HepG2 (cell line): ENCODE measurements around the gene NELL2. TPM values are rescaled to one million over a fixed set of nuclear protein-coding genes. Genes with fewer than 3 reads are reported as not detected.

Experiments used
- ATAC-seq: fragments of 200-7000 bp; cut with Tn5 transposase; 3 replicates; pipeline ENCODE4 v1.9.1; 2020; ENCODE audit warnings: mild to moderate bottlenecking, moderate library complexity
- BruUV-seq: library from RNA; stranded (reverse); fragments of 400-500 nt; replicated peaks from 2 replicates; lab custom pipeline; 2021; lab: Mats Ljungman, UMichigan
- CTCF ChIA-PET: fragments of 300-600 bp; formaldehyde crosslinking; extraction: SDS; loops from one replicate; lab custom pipeline; 2021; ENCODE audit warnings: low total read pairs, inconsistent platforms, low intra/inter-chr PET ratio; lab: Yijun Ruan, JAX
- POLR2A ChIA-PET: fragments of 350-600 bp; sonication (Branson Sonifier 250); formaldehyde crosslinking; loops from one replicate; lab custom pipeline; 2020; ENCODE audit warnings: antibody characterized with exemption, inconsistent platforms; lab: Yijun Ruan, JAX
- DNase-seq: peaks from one replicate; pipeline ENCODE4 v3.0.0-alpha.2; 2015; ENCODE audit warnings: low spot score
- FAIRE-seq: peaks from 3 replicates; lab custom pipeline; 2011; peaks lifted over from hg19 to GRCh38; lab: Jason Lieb, UNC
- H2AFZ ChIP-seq: one replicate; pipeline ENCODE4 v1.6.1; 2011; ENCODE audit warnings: low read length, inconsistent platforms
- H3K27ac ChIP-seq: fragments of 300-600 bp; 3 replicates; pipeline ENCODE4 v1.8.0; 2011; ENCODE audit warnings: mixed run types, mild to moderate bottlenecking, mixed read lengths, low read length, inconsistent platforms; ENCODE audit not compliant: insufficient read depth; ENCODE audit errors: extremely low read length
- H3K27me3 ChIP-seq, 2 experiments: fragments of 200-600 bp in 1 of 2; 2 replicates in 1 of 2; 3 replicates in 1 of 2; pipeline versions ENCODE4 v1.6.0 to v1.8.0; 2011; ENCODE audit warnings: low read length in 2 of 2, mild to moderate bottlenecking in 2 of 2, moderate library complexity in 2 of 2, inconsistent platforms in 1 of 2; ENCODE audit not compliant: insufficient read depth in 2 of 2, control insufficient read depth in 1 of 2
- H3K36me3 ChIP-seq, 2 experiments: fragments of 200-600 bp in 1 of 2; replicated peaks in 1 of 2; 2 replicates in 1 of 2; 3 replicates in 1 of 2; pipeline versions ENCODE4 v1.5.1 to v1.8.0; 2011; ENCODE audit warnings: low read length in 2 of 2, inconsistent platforms in 1 of 2; ENCODE audit not compliant: insufficient read depth in 2 of 2, control insufficient read depth in 1 of 2
- H3K4me1 ChIP-seq: 2 replicates; pipeline ENCODE4 v1.5.1; 2012; ENCODE audit warnings: low read length, inconsistent platforms; ENCODE audit not compliant: insufficient read depth
- H3K4me2 ChIP-seq: 2 replicates; pipeline ENCODE4 v1.6.0; 2011; ENCODE audit warnings: low read depth, low read length, inconsistent platforms
- H3K4me3 ChIP-seq, 3 experiments: fragments of 200-600 bp in 1 of 3; sonication (generic), shearing (Covaris generic) in 1 of 3; replicated peaks in 1 of 3; 2 replicates each; pipeline ENCODE4 v1.5.1; 2011 to 2016; ENCODE audit warnings: low read length in 3 of 3, inconsistent platforms in 2 of 3, low read depth in 2 of 3, mild to moderate bottlenecking in 2 of 3, control low read depth in 1 of 3, mixed read lengths in 1 of 3; ENCODE audit not compliant: insufficient read depth in 1 of 3
- H3K79me2 ChIP-seq: one replicate; pipeline ENCODE4 v1.6.1; 2011; ENCODE audit warnings: low read length, inconsistent platforms; ENCODE audit not compliant: insufficient read depth
- H3K9ac ChIP-seq: 2 replicates; pipeline ENCODE4 v1.6.0; 2011; ENCODE audit warnings: mild to moderate bottlenecking, low read depth, low read length, inconsistent platforms; ENCODE audit not compliant: insufficient read depth
- H3K9me3 ChIP-seq: 2 replicates; pipeline ENCODE4 v1.5.1; 2012; ENCODE audit warnings: mild to moderate bottlenecking, low read length
- H4K20me1 ChIP-seq: 2 replicates; pipeline ENCODE4 v1.6.0; 2011; ENCODE audit warnings: inconsistent platforms, mild to moderate bottlenecking, low read length, moderate library complexity; ENCODE audit not compliant: insufficient read depth
- ISL2 ChIP-seq: sonication (generic); formaldehyde crosslinking; IDR thresholded peaks from 2 replicates; pipeline ENCODE4 v1.5.0; 2020; ENCODE audit warnings: missing genetic modification reagents
- MEF2D ChIP-seq: sonication (generic); formaldehyde crosslinking; IDR thresholded peaks from 2 replicates; pipeline ENCODE4 v1.5.1; 2020; ENCODE audit warnings: mild to moderate bottlenecking, missing genetic modification reagents
- SIN3B ChIP-seq: fragments of 150-350 bp; IDR thresholded peaks from 2 replicates; pipeline ENCODE4 v1.6.1; 2014; ENCODE audit warnings: low read length
- YEATS4 ChIP-seq: sonication (generic); formaldehyde crosslinking; IDR thresholded peaks from 2 replicates; pipeline ENCODE4 v1.4.0; 2020; ENCODE audit warnings: missing genetic modification reagents, borderline replicate concordance
- ZBTB3 ChIP-seq: sonication (generic); formaldehyde crosslinking; IDR thresholded peaks from 2 replicates; pipeline ENCODE4 v1.4.0; 2020; ENCODE audit warnings: low read depth, mild to moderate bottlenecking, moderate library complexity, missing genetic modification reagents, borderline replicate concordance
- ZNF30 ChIP-seq: sonication (generic); formaldehyde crosslinking; IDR thresholded peaks from 2 replicates; pipeline ENCODE4 v1.5.0; 2020; ENCODE audit warnings: mild to moderate bottlenecking, missing genetic modification reagents
- ZNF451 ChIP-seq: sonication (generic); formaldehyde crosslinking; IDR thresholded peaks from 2 replicates; pipeline ENCODE4 v1.5.0; 2020; ENCODE audit warnings: mild to moderate bottlenecking, missing genetic modification reagents
- WGBS: methylation state at CpG from one replicate; pipeline ENCODE4 v1.1.6; 2017; ENCODE audit warnings: low lambda C conversion rate; 5-methylcytosine and 5-hydroxymethylcytosine counted together
- in situ Hi-C: cut with HindIII; loops from 2 replicates; pipeline ENCODE4 v1.10.0; 2017; ENCODE audit warnings: low pct_unique_long_range_greater_than_20kb; ENCODE audit not compliant: extremely low pct_ligation_motif_present
- intact Hi-C: fragments of 100-400 bp; cut with micrococcal nuclease; formaldehyde crosslinking; loops from one replicate; pipeline ENCODE4 v1.10.0; 2022; ENCODE audit not compliant: unreplicated experiment
- polyA plus RNA-seq, 8 experiments: library from polyadenylated mRNA; depleted of rRNA in 3 of 8; stranded (reverse) in 7 of 8; unstranded in 1 of 8; fragments of >200 nt; fragmentation: Illumina TruSeq in 4 of 8; extraction: Trizol in 4 of 8; gene quantifications; 2 replicates each; pipeline versions ENCODE4 v1.2.1 to v1.2.3, GENCODE V29; 2011 to 2016; ENCODE audit warnings: low read depth in 4 of 8, missing spikeins in 1 of 8, mixed read lengths in 1 of 8; ENCODE audit not compliant: insufficient read depth in 1 of 8
- total RNA-seq, 5 experiments: library from RNA; depleted of rRNA; stranded (reverse); fragments of >200 nt; fragmentation: Illumina TruSeq; extraction: Trizol; gene quantifications; 2 replicates each; pipeline ENCODE4 v1.2.3, GENCODE V29; 2016; ENCODE audit warnings: low read depth in 1 of 5
- TF ChIP-seq, protein P1 (sequence below): sonication (generic); formaldehyde crosslinking; IDR thresholded peaks from 2 replicates; pipeline ENCODE4 v1.5.0; 2020; ENCODE audit warnings: missing genetic modification reagents, mild to moderate bottlenecking, borderline replicate concordance
- TF ChIP-seq, protein P2 (sequence below): sonication (generic); formaldehyde crosslinking; IDR thresholded peaks from 2 replicates; pipeline ENCODE4 v1.8.1; 2023; ENCODE audit warnings: mild to moderate bottlenecking, missing genetic modification reagents

The NELL2 gene
- total and polyA plus RNA-seq, 2 of the 13 experiments (the other 11 are each of a cell fraction or from before 2014, with no cell fraction given): 0.11 TPM; not detected in 1

DNA sequence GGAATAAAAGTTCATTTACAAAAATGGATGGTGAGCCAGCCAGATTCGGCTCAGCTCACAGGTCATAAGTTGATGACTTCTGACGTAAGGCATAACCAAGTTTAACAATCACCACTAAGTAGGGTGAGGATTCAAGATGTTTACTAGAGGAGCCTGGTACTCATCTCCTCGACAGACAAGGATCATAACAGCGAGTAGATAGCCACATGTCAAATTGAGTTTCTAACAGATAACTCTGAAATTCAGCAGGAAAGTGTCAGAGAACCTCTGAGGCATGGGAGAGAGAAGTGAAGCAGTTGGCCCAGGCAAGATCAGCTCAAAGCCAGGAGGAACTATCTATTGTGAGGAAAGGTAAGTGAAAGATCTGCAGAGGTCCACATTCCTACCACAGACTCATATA lies 208.7 kb downstream of the NELL2 start:
- WGBS: 2% methylated on average over 4 of the region's 4 CpGs
- CTCF ChIA-PET: no interaction called here
- TF ChIP-seq, protein P1, sequence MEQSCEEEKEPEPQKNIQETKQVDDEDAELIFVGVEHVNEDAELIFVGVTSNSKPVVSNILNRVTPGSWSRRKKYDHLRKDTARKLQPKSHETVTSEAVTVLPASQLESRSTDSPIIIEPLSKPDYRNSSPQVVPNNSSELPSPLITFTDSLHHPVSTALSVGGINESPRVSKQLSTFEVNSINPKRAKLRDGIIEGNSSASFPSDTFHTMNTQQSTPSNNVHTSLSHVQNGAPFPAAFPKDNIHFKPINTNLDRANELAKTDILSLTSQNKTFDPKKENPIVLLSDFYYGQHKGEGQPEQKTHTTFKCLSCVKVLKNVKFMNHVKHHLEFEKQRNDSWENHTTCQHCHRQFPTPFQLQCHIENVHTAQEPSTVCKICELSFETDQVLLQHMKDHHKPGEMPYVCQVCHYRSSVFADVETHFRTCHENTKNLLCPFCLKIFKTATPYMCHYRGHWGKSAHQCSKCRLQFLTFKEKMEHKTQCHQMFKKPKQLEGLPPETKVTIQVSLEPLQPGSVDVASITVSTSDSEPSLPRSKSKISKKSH (CRISPR knock-in tag): no peak
- no peak for TF ChIP-seq SIN3B
- TF ChIP-seq ZBTB3 (CRISPR knock-in tag): no peak
- no peak for TF ChIP-seq ISL2 (CRISPR knock-in tag)
- no peak for TF ChIP-seq ZNF30 (CRISPR knock-in tag)
- no peak for TF ChIP-seq MEF2D (CRISPR knock-in tag)
- TF ChIP-seq, all 625 proteins: peak for 0

DNA sequence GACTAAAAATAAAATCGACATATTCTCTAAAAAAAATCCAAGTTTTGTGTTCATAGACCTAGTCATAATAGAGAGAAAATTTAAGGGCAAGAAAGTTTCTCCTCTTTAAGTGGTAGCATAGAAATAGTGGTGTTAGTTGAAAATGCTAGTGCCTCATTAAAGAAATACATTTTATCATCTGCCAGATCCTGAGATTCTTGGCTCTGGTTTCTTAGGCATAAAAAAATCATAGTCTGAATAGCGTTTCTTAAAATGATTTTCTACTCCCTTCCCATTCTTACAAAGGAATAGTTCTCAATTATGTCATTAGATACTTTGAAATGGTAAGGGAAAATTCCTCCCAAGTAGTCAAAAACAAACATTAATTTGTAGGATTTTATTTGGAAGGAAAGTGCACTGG lies 212.8 kb downstream of the NELL2 start:
- no peaks in the 10 kb centered on the region for H3K27me3 ChIP-seq
- ChIA-PET POLR2A (no interaction called here), CTCF (no interaction called here)
- FAIRE-seq (no peak), DNase-seq (no peak), ATAC-seq (no peak)
- no peaks in the 10 kb centered on the region; the same call in 1 of the 2 replicates for H3K9me3 ChIP-seq
- intact Hi-C loops: no loop called here
- in situ Hi-C loops: no loop called here
- H4K20me1 ChIP-seq: no peaks in the 10 kb centered on the region
- no peak overlapping the region for H2AFZ ChIP-seq
- TF ChIP-seq ZNF451 (CRISPR knock-in tag): no peak
- TF ChIP-seq, protein P2, sequence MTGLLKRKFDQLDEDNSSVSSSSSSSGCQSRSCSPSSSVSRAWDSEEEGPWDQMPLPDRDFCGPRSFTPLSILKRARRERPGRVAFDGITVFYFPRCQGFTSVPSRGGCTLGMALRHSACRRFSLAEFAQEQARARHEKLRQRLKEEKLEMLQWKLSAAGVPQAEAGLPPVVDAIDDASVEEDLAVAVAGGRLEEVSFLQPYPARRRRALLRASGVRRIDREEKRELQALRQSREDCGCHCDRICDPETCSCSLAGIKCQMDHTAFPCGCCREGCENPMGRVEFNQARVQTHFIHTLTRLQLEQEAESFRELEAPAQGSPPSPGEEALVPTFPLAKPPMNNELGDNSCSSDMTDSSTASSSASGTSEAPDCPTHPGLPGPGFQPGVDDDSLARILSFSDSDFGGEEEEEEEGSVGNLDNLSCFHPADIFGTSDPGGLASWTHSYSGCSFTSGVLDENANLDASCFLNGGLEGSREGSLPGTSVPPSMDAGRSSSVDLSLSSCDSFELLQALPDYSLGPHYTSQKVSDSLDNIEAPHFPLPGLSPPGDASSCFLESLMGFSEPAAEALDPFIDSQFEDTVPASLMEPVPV (CRISPR knock-in tag): no peak
- TF ChIP-seq YEATS4: no peak
- WGBS: 2% methylated on average over 2 of the region's 2 CpGs
- no peak overlapping the region for H3K9ac ChIP-seq
- no peak overlapping the region for H3K4me2 ChIP-seq
- BruUV-seq: no TSS peak
- H3K4me1 ChIP-seq: no peaks in the 10 kb centered on the region
- H3K79me2 ChIP-seq: no peaks in the 10 kb centered on the region
- no peak overlapping the region for H3K27ac ChIP-seq
- no peak overlapping the region for H3K4me3 ChIP-seq
- no peaks in the 10 kb centered on the region for H3K36me3 ChIP-seq

More for the DNA sequence above, 208.7 kb downstream of the NELL2 start:
- no peaks in the 10 kb centered on the region for H3K36me3 ChIP-seq
- no peak overlapping the region for H2AFZ ChIP-seq
- intact Hi-C loops (no loop called here), in situ Hi-C loops (no loop called here)
- H3K27me3 ChIP-seq: no peaks in the 10 kb centered on the region
- no peak overlapping the region for H3K9ac ChIP-seq
- FAIRE-seq (no peak), DNase-seq (no peak), ATAC-seq (no peak)
- H3K27ac ChIP-seq: no peak overlapping the region
- H3K4me1 ChIP-seq: no peaks in the 10 kb centered on the region
- no peaks in the 10 kb centered on the region; the same call in 1 of the 2 replicates for H3K9me3 ChIP-seq
- no TSS peak for BruUV-seq
- no peak overlapping the region for H3K4me2 ChIP-seq
- POLR2A ChIA-PET: no interaction called here
- no peak overlapping the region for H3K4me3 ChIP-seq
- no peaks in the 10 kb centered on the region for H3K79me2 ChIP-seq
- no peaks in the 10 kb centered on the region for H4K20me1 ChIP-seq
